HCT116 (cell line): ENCODE data around the gene CCT5. TPM values are rescaled to one million over a fixed set of nuclear protein-coding genes. Genes with fewer than 3 reads are reported as not detected.

Experiments
- ATAC-seq: fragments of 200-7000 bp; cut with Tn5 transposase; 2 replicates; pipeline ENCODE4 v1.9.1; 2020; ENCODE audit warnings: mild to moderate bottlenecking, moderate library complexity
- BruUV-seq: library from RNA; stranded (reverse); fragments of 400-500 nt; replicated peaks from 2 replicates; lab custom pipeline; 2021; lab: Mats Ljungman, UMichigan
- CTCF ChIA-PET: fragments of 300-600 bp; sonication (Branson Sonifier 250); formaldehyde crosslinking; loops from one replicate; lab custom pipeline; 2021; ENCODE audit warnings: antibody characterized with exemption; lab: Charles Lee
- POLR2A ChIA-PET: fragments of 300-600, 350-600 bp; sonication (Branson Sonifier 250); formaldehyde crosslinking; loops from one replicate; lab custom pipeline; 2021; ENCODE audit warnings: antibody characterized with exemption; lab: Charles Lee
- RAD21 ChIA-PET, 2 experiments: fragments of 300-600 bp; sonication (Branson Sonifier 250); formaldehyde crosslinking; loops; one replicate each; lab custom pipeline; 2023; ENCODE audit warnings: low total read pairs in 2 of 2; ENCODE audit not compliant: uncharacterized antibody in 2 of 2, unreplicated experiment in 2 of 2, low non-redundant PET in 1 of 2; lab: Charles Lee
- DNase-seq: peaks from one replicate; pipeline ENCODE4 v3.0.0-alpha.2; 2010; ENCODE audit warnings: low read depth, low spot score
- H2AFZ ChIP-seq: fragments of 200-600 bp; shearing (Covaris generic), sonication (generic); 2 replicates; pipeline ENCODE4 v1.6.1; 2017; ENCODE audit warnings: low read depth, mixed run types, mixed read lengths, antibody characterized with exemption, low read length; ENCODE audit not compliant: poor library complexity, severe bottlenecking
- H3K27ac ChIP-seq: 2 replicates; pipeline ENCODE4 v1.5.1; 2012; ENCODE audit warnings: low read depth, low read length
- H3K27me3 ChIP-seq: fragments of 200-600 bp; sonication (generic); 2 replicates; pipeline ENCODE4 v1.6.1; 2016; ENCODE audit warnings: mixed run types, low read length, mixed read lengths; ENCODE audit not compliant: insufficient read depth
- H3K36me3 ChIP-seq, 2 experiments: fragments of 200-500 bp in 1 of 2; fragments of 200-600 bp in 1 of 2; sonication (Bioruptor generic) in 1 of 2; sonication (generic) in 1 of 2; 2 replicates each; pipeline versions ENCODE4 v1.5.1 to v1.6.1; 2014 to 2016; ENCODE audit warnings: low read length in 2 of 2, inconsistent platforms in 1 of 2, mixed read lengths in 1 of 2, mixed run types in 1 of 2; ENCODE audit not compliant: insufficient read depth in 2 of 2, control insufficient read depth in 1 of 2
- H3K4me1 ChIP-seq, 2 experiments: fragments of 200-600 bp in 1 of 2; sonication (generic) in 1 of 2; 2 replicates each; pipeline versions ENCODE4 v1.5.1 to v1.6.1; 2012 to 2017; ENCODE audit warnings: low read length in 2 of 2, inconsistent platforms in 1 of 2, mild to moderate bottlenecking in 1 of 2, mixed read lengths in 1 of 2, mixed run types in 1 of 2, moderate library complexity in 1 of 2; ENCODE audit not compliant: insufficient read depth in 2 of 2, control insufficient read depth in 1 of 2
- H3K4me2 ChIP-seq: fragments of 200-600 bp; sonication (generic); 2 replicates; pipeline ENCODE4 v1.6.1; 2017; ENCODE audit warnings: mixed run types, low read length, mixed read lengths
- H3K4me3 ChIP-seq, 2 experiments: fragments of 200-600 bp in 1 of 2; sonication (generic) in 1 of 2; replicated peaks in 1 of 2; 2 replicates each; pipeline ENCODE4 v1.5.1; 2011 to 2016; ENCODE audit warnings: low read length in 2 of 2, control low read depth in 1 of 2, low read depth in 1 of 2, mild to moderate bottlenecking in 1 of 2, mixed read lengths in 1 of 2, mixed run types in 1 of 2
- H3K79me2 ChIP-seq: fragments of 200-600 bp; sonication (generic); 2 replicates; pipeline ENCODE4 v1.6.1; 2017; ENCODE audit warnings: mild to moderate bottlenecking, mixed run types, low read length, moderate library complexity, mixed read lengths; ENCODE audit not compliant: insufficient read depth
- H3K9ac ChIP-seq: fragments of 200-600 bp; sonication (generic); 2 replicates; pipeline ENCODE4 v1.6.1; 2016; ENCODE audit warnings: low read length, mixed read lengths
- H3K9me2 ChIP-seq: fragments of 200-600 bp; sonication (generic), shearing (Covaris generic); 2 replicates; pipeline ENCODE4 v1.6.1; 2017; ENCODE audit warnings: mixed run types, mild to moderate bottlenecking, moderate library complexity; ENCODE audit not compliant: insufficient read depth
- H3K9me3 ChIP-seq, 2 experiments: fragments of 200-500 bp in 1 of 2; fragments of 200-600 bp in 1 of 2; sonication (Bioruptor generic) in 1 of 2; sonication (generic) in 1 of 2; 2 replicates each; pipeline ENCODE4 v1.6.1; 2014 to 2017; ENCODE audit warnings: low read length in 2 of 2, mixed read lengths in 2 of 2, inconsistent platforms in 1 of 2, low read depth in 1 of 2, mild to moderate bottlenecking in 1 of 2, mixed run types in 1 of 2, moderate library complexity in 1 of 2; ENCODE audit not compliant: control insufficient read depth in 1 of 2, insufficient read depth in 1 of 2
- H4K20me1 ChIP-seq: fragments of 200-600 bp; sonication (generic), shearing (Covaris generic); 2 replicates; pipeline ENCODE4 v1.6.1; 2017; ENCODE audit warnings: mixed run types, mild to moderate bottlenecking, moderate library complexity; ENCODE audit not compliant: insufficient read depth
- CBX3 ChIP-seq: IDR thresholded peaks from 2 replicates; pipeline ENCODE4 v1.6.1; 2012; ENCODE audit warnings: low read depth
- CEBPB ChIP-seq: IDR thresholded peaks from 2 replicates; pipeline ENCODE4 v1.6.1; 2012; ENCODE audit warnings: low read depth
- EGR1 ChIP-seq: IDR thresholded peaks from 2 replicates; pipeline ENCODE4 v1.6.1; 2012; ENCODE audit warnings: low read depth
- ELF1 ChIP-seq: IDR thresholded peaks from 2 replicates; pipeline ENCODE4 v1.6.1; 2012; ENCODE audit warnings: low read depth, borderline replicate concordance
- EZH2phosphoT487 ChIP-seq: fragments of 200-600 bp; IDR thresholded peaks from 2 replicates; pipeline ENCODE4 v1.6.1; 2018; ENCODE audit warnings: antibody characterized with exemption, borderline replicate concordance
- FOSL1 ChIP-seq: IDR thresholded peaks from 2 replicates; pipeline ENCODE4 v1.6.1; 2012; ENCODE audit warnings: low read depth
- POLR2A ChIP-seq: IDR thresholded peaks from 2 replicates; pipeline ENCODE4 v1.7.0; 2011; ENCODE audit warnings: borderline replicate concordance; ENCODE audit not compliant: insufficient read depth, insufficient read length; ENCODE audit errors: extremely low read depth
- SP1 ChIP-seq: IDR thresholded peaks from 2 replicates; pipeline ENCODE4 v1.6.1; 2012; ENCODE audit warnings: low read depth
- SRF ChIP-seq: IDR thresholded peaks from 2 replicates; pipeline ENCODE4 v1.6.1; 2012; ENCODE audit warnings: low read depth
- TCF7L2 ChIP-seq: IDR thresholded peaks from 2 replicates; pipeline ENCODE4 v1.7.0; 2011; ENCODE audit warnings: borderline replicate concordance, inconsistent platforms; ENCODE audit not compliant: insufficient read depth, insufficient read length; ENCODE audit errors: extremely low read depth
- YY1 ChIP-seq: IDR thresholded peaks from 2 replicates; pipeline ENCODE4 v1.6.1; 2011; ENCODE audit warnings: low read length, low read depth, moderate library complexity, mild to moderate bottlenecking; ENCODE audit not compliant: insufficient replicate concordance; ENCODE audit errors: extremely low read depth
- ZNF274 ChIP-seq: fragments of 200-500 bp; sonication (Bioruptor generic); IDR thresholded peaks from 2 replicates; pipeline ENCODE4 v1.6.1; 2014; ENCODE audit warnings: mild to moderate bottlenecking, low read depth, low read length, inconsistent platforms
- intact Hi-C: fragments of 100-400 bp; cut with micrococcal nuclease; formaldehyde crosslinking; loops from 2 replicates; pipeline ENCODE4 v1.10.0; 2022
- total RNA-seq: library from RNA; stranded (reverse); gene quantifications from one replicate; pipeline ENCODE4 v1.2.1, GENCODE V29; 2021; ENCODE audit not compliant: unreplicated experiment
- TF ChIP-seq, protein P1 (sequence below): IDR thresholded peaks from 2 replicates; pipeline ENCODE4 v1.6.1; 2012; ENCODE audit warnings: low read depth
- TF ChIP-seq, protein P2 (sequence below): IDR thresholded peaks from 2 replicates; pipeline ENCODE4 v1.6.1; 2012
- TF ChIP-seq, protein P3 (sequence below), 3 experiments: fragments of 200-600 bp in 1 of 3; sonication (generic) in 1 of 3; IDR thresholded peaks in 2 of 3; conservative IDR thresholded peaks in 1 of 3; 2 replicates each; pipeline ENCODE4 v1.5.1; 2012 to 2017; ENCODE audit warnings: low read depth in 2 of 3, low read length in 2 of 3, antibody characterized with exemption in 1 of 3, borderline replicate concordance in 1 of 3, control low read depth in 1 of 3, mild to moderate bottlenecking in 1 of 3, mixed read lengths in 1 of 3, mixed run types in 1 of 3, moderate library complexity in 1 of 3; ENCODE audit not compliant: insufficient read depth in 1 of 3
- TF ChIP-seq, protein P4 (sequence below): IDR thresholded peaks from 2 replicates; pipeline ENCODE4 v1.6.1; 2012

CCT5 gene
- total RNA-seq, 1 experiment from 2014 or later = 489 TPM

DNA sequence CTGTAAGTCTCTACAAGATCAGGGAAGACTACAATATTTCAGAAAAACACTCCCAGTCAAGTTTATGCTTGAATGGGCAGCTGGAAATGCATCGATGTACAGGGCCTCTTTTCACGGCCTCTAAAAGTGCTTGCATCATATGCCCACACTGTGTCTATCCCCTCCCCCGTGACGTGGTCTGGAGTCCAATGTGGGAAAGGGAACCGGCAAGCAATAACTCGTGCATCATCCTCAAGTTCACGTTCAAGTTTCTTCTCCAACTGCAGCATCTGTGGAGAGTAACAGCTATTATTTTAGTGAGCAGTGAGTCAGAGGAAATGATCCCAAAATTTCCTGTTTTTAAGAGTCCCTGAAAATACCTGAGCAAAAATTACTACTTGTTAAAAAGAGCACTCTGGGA lies 22.7 kb upstream of the CCT5 start:
- no peak for ATAC-seq
- Histone ChIP-seq H3K27me3 (no peaks in the 10 kb centered on the region), H3K4me3 (no peak overlapping the region), H3K36me3 (no peaks in the 10 kb centered on the region), H3K27ac (no peak overlapping the region), H2AFZ (no peak overlapping the region), H3K4me1 (no peaks in the 10 kb centered on the region), H3K9ac (no peak overlapping the region), H3K9me2 (no peaks in the 10 kb centered on the region), H3K4me2 (no peak overlapping the region), H4K20me1 (no peaks in the 10 kb centered on the region), H3K9me3 (no peaks in the 10 kb centered on the region), H3K79me2 (no peaks in the 10 kb centered on the region)
- intact Hi-C loops = no loop called here
- CTCF ChIA-PET = no interaction called here
- POLR2A ChIA-PET = no interaction called here
- RAD21 ChIA-PET = no interaction called here
- TF ChIP-seq, protein P1, sequence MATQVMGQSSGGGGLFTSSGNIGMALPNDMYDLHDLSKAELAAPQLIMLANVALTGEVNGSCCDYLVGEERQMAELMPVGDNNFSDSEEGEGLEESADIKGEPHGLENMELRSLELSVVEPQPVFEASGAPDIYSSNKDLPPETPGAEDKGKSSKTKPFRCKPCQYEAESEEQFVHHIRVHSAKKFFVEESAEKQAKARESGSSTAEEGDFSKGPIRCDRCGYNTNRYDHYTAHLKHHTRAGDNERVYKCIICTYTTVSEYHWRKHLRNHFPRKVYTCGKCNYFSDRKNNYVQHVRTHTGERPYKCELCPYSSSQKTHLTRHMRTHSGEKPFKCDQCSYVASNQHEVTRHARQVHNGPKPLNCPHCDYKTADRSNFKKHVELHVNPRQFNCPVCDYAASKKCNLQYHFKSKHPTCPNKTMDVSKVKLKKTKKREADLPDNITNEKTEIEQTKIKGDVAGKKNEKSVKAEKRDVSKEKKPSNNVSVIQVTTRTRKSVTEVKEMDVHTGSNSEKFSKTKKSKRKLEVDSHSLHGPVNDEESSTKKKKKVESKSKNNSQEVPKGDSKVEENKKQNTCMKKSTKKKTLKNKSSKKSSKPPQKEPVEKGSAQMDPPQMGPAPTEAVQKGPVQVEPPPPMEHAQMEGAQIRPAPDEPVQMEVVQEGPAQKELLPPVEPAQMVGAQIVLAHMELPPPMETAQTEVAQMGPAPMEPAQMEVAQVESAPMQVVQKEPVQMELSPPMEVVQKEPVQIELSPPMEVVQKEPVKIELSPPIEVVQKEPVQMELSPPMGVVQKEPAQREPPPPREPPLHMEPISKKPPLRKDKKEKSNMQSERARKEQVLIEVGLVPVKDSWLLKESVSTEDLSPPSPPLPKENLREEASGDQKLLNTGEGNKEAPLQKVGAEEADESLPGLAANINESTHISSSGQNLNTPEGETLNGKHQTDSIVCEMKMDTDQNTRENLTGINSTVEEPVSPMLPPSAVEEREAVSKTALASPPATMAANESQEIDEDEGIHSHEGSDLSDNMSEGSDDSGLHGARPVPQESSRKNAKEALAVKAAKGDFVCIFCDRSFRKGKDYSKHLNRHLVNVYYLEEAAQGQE = no peak
- no peak for TF ChIP-seq ELF1
- no peak for TF ChIP-seq FOSL1
- TF ChIP-seq TCF7L2 = no peak
- no peak for TF ChIP-seq ZNF274
- TF ChIP-seq, protein P2, sequence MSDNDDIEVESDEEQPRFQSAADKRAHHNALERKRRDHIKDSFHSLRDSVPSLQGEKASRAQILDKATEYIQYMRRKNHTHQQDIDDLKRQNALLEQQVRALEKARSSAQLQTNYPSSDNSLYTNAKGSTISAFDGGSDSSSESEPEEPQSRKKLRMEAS = no peak
- no peak for TF ChIP-seq YY1
- no peak for TF ChIP-seq EGR1
- TF ChIP-seq POLR2A = no peak
- no peak for TF ChIP-seq CBX3
- no peak for TF ChIP-seq SRF
- no peak for TF ChIP-seq SP1
- TF ChIP-seq, protein P3, sequence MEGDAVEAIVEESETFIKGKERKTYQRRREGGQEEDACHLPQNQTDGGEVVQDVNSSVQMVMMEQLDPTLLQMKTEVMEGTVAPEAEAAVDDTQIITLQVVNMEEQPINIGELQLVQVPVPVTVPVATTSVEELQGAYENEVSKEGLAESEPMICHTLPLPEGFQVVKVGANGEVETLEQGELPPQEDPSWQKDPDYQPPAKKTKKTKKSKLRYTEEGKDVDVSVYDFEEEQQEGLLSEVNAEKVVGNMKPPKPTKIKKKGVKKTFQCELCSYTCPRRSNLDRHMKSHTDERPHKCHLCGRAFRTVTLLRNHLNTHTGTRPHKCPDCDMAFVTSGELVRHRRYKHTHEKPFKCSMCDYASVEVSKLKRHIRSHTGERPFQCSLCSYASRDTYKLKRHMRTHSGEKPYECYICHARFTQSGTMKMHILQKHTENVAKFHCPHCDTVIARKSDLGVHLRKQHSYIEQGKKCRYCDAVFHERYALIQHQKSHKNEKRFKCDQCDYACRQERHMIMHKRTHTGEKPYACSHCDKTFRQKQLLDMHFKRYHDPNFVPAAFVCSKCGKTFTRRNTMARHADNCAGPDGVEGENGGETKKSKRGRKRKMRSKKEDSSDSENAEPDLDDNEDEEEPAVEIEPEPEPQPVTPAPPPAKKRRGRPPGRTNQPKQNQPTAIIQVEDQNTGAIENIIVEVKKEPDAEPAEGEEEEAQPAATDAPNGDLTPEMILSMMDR (IDR thresholded peaks at IDR 0.05 in 2 of 3, conservative IDR thresholded peaks at IDR 0.05 in 1 of 3; ENCODE audit: borderline replicate concordance in 1 of 3, insufficient read depth in 1 of 3, low read depth in 2 of 3, low read length in 2 of 3) = no peak
- TF ChIP-seq, protein P4, sequence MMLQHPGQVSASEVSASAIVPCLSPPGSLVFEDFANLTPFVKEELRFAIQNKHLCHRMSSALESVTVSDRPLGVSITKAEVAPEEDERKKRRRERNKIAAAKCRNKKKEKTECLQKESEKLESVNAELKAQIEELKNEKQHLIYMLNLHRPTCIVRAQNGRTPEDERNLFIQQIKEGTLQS = no peak
- no peak for TF ChIP-seq EZH2phosphoT487
- TF ChIP-seq CEBPB = no peak
- BruUV-seq = no TSS peak
- DNase-seq = no peak
